ENCODE measurements around the gene SNAI1.

Gene SNAI1

GRCh38 chr20:49983123-49983847, 505 bp downstream of the SNAI1 start:
- DNase-seq (ENCODE audit: insufficient read length) = no peak
- no peak for TF ChIP-seq POLR2AphosphoS5 (IDR thresholded peaks at IDR 0.05; ENCODE audit: low read depth, low read length)
- TF ChIP-seq POLR2A (IDR thresholded peaks at IDR 0.05; ENCODE audit: low read depth, low read length) = no peak
- no peak for TF ChIP-seq TAF1 (IDR thresholded peaks at IDR 0.05; ENCODE audit: borderline replicate concordance, low read depth, low read length)
- FAIRE-seq = no peak

- FAIRE-seq (no peak), DNase-seq (ENCODE audit: insufficient read length) (no peak)
These were observed 1.1 kb downstream of the SNAI1 start for GRCh38 chr20:49983848-49984408.

GRCh38 chr20:49984426-49985153, 1.8 kb downstream of the SNAI1 start:
- FAIRE-seq (no peak), DNase-seq (ENCODE audit: insufficient read length) (no peak)
- TF ChIP-seq TAF1 (IDR thresholded peaks at IDR 0.05; ENCODE audit: borderline replicate concordance, low read depth, low read length) (no peak), POLR2AphosphoS5 (IDR thresholded peaks at IDR 0.05; ENCODE audit: low read depth, low read length) (no peak), POLR2A (IDR thresholded peaks at IDR 0.05; ENCODE audit: low read depth, low read length) (no peak)

More at GRCh38 chr20:49983848-49984408, 1.1 kb downstream of the SNAI1 start:
- no peak for TF ChIP-seq POLR2AphosphoS5 (IDR thresholded peaks at IDR 0.05; ENCODE audit: low read depth, low read length)
- no peak for TF ChIP-seq POLR2A (IDR thresholded peaks at IDR 0.05; ENCODE audit: low read depth, low read length)
- no peak for TF ChIP-seq TAF1 (IDR thresholded peaks at IDR 0.05; ENCODE audit: borderline replicate concordance, low read depth, low read length)

- TF ChIP-seq TAF1 (IDR thresholded peaks at IDR 0.05; ENCODE audit: borderline replicate concordance, low read depth, low read length) = no peak
- TF ChIP-seq POLR2AphosphoS5 (IDR thresholded peaks at IDR 0.05; ENCODE audit: low read depth, low read length) = no peak
- no peak for TF ChIP-seq POLR2A (IDR thresholded peaks at IDR 0.05; ENCODE audit: low read depth, low read length)
- no peak for FAIRE-seq
- no peak for DNase-seq (ENCODE audit: insufficient read length)
These were observed 2.4 kb downstream of the SNAI1 start for GRCh38 chr20:49985157-49985556.

GRCh38 chr20:49985617-49986016, 2.8 kb downstream of the SNAI1 start:
- no peak for FAIRE-seq
- no peak for TF ChIP-seq POLR2A (IDR thresholded peaks at IDR 0.05; ENCODE audit: low read depth, low read length)
- no peak for TF ChIP-seq POLR2AphosphoS5 (IDR thresholded peaks at IDR 0.05; ENCODE audit: low read depth, low read length)
- no peak for TF ChIP-seq TAF1 (IDR thresholded peaks at IDR 0.05; ENCODE audit: borderline replicate concordance, low read depth, low read length)

GRCh38 chr20:49986049-49986448, 3.3 kb downstream of the SNAI1 start:
- no peak for TF ChIP-seq TAF1 (IDR thresholded peaks at IDR 0.05; ENCODE audit: borderline replicate concordance, low read depth, low read length)
- TF ChIP-seq POLR2A (IDR thresholded peaks at IDR 0.05; ENCODE audit: low read depth, low read length) = no peak
- TF ChIP-seq POLR2AphosphoS5 (IDR thresholded peaks at IDR 0.05; ENCODE audit: low read depth, low read length) = no peak
- FAIRE-seq (no peak), DNase-seq (ENCODE audit: insufficient read length) (no peak)

More at GRCh38 chr20:49985617-49986016, 2.8 kb downstream of the SNAI1 start:
- no peak for DNase-seq (ENCODE audit: insufficient read length)

GRCh38 chr20:49987015-49987867, 4.5 kb downstream of the SNAI1 start:
- FAIRE-seq (no peak), DNase-seq (ENCODE audit: insufficient read length) (no peak)
- TF ChIP-seq POLR2A (IDR thresholded peaks at IDR 0.05; ENCODE audit: low read depth, low read length) (no peak), POLR2AphosphoS5 (IDR thresholded peaks at IDR 0.05; ENCODE audit: low read depth, low read length) (no peak), TAF1 (IDR thresholded peaks at IDR 0.05; ENCODE audit: borderline replicate concordance, low read depth, low read length) (no peak)

GRCh38 chr20:49987868-49988690, 5.3 kb downstream of the SNAI1 start:
- no peak for FAIRE-seq
- TF ChIP-seq TAF1 (IDR thresholded peaks at IDR 0.05; ENCODE audit: borderline replicate concordance, low read depth, low read length) (no peak), POLR2A (IDR thresholded peaks at IDR 0.05; ENCODE audit: low read depth, low read length) (no peak), POLR2AphosphoS5 (IDR thresholded peaks at IDR 0.05; ENCODE audit: low read depth, low read length) (no peak)
- DNase-seq (ENCODE audit: insufficient read length) = no peak

GRCh38 chr20:49989234-49990065, 6.7 kb downstream of the SNAI1 start:
- no peak for DNase-seq (ENCODE audit: insufficient read length)
- no peak for FAIRE-seq
- TF ChIP-seq POLR2AphosphoS5 (IDR thresholded peaks at IDR 0.05; ENCODE audit: low read depth, low read length) = no peak
- no peak for TF ChIP-seq POLR2A (IDR thresholded peaks at IDR 0.05; ENCODE audit: low read depth, low read length)
- TF ChIP-seq TAF1 (IDR thresholded peaks at IDR 0.05; ENCODE audit: borderline replicate concordance, low read depth, low read length) = no peak

Data from GM12892 (cell line).